Suppressor macrophage treated with lipopolysaccharide for 4 hours (primary cell): ENCODE results near the gene CHCHD1.
A peak's percentile ranks its signal among the peaks of the same experiment; 100 is the strongest.
"Not testable (repeated sequence)": the region's sequence is repeated elsewhere in the genome, so short reads cannot be mapped to it uniquely, and the experiment has no call there.

ENCODE experiments used
- DNase-seq: peaks from one replicate; pipeline ENCODE4 v3.0.0-alpha.2; 2020

CHCHD1 gene

DNA sequence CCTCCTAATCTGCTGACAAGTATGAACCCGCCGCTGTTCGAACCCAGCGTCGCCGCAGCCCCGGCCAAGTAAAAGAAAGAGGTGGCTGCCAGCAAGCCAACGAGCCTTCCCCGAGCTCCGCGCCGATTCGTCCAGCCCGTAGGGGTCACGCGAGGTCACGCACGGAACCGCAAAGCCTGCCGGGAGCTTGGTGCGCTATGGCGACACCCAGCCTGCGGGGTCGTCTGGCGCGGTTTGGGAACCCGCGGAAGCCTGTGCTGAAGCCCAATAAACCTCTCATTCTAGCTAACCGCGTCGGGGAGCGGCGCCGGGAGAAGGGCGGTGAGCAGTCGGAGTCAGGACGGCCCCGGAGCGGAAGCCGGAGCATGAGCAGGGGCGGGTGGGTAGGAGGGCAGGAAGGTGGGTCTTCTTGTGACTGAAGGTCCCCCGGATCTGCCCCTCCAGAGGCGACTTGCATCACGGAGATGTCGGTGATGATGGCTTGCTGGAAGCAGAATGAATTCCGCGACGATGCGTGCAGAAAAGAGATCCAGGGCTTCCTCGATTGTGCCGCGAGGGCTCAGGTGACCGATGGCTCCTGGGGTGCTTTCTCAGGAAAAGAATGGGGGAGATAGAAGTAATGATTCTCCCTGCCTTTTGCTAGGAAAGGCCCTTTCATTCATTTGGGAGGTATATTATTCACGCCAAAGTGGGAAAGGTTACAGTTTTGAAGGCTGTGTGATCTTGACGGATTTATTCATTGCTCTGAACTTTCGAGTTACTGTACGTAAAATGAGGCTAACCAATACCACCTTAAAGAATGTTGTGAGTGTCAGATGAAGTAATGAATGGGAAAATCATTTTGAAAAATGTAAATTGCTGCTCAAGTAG is at the start of gene CHCHD1:
Gene CHCHD1, plus strand, starts transcription at position 170 of the 870 bp plus-strand sequence. Its CDS starts 28 bp downstream, at position 198.
- DNase-seq, result peak; percentile 90

DNA sequence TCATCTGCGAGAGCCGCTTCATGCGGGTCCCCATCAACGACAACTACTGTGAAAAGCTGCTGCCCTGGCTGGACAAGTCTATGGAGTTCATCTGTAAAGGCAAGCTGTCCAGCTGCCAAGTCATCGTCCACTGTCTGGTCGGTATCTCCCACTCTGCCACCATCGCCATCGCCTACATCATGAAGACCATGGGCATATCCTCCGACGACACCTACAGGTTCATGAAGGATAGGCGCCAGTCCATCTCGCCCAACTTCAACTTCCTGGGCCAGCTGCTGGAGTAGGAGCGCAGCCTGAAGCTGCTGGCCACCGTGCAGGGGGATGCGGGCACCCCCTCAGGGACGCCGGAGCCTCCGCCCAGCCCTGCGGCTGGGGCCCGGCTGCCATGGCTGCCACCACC is 49.4 kb upstream of the CHCHD1 start:
- DNase-seq, result no peak

DNA sequence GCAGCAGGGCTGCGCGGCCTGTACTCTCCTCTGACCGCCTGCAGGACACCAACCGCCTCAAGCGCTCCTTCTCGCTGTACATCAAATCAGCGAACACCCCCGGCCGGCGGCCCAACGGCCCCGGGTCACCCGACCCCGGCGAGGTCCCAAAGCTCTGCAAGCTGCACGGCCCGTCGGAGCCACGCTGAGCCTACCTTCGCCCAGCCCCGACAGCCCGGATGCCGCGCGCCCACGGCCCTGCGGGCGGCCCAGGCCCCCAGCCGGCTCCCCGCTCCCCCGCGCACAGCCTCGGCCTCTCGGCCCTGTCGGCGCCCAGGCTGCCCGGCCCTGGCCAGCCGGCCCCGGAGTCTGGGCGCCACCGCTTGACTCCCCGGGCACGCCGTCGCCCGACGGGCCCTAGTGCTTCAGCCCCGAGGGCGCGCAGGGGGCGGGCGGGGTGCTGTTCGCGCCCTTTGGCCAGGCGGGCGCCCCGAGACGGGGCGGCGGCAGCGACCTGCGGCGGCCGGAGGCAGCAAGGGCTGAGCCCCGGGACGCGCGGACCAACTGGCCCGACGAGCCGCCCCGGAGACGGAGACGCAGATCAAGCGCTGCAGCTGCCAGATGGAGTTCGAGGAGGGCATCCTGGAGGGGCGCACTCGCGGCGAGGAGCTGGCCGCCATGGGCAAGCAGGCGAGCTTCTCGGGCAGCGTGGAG is 48.8 kb upstream of the CHCHD1 start:
- no peak for DNase-seq

DNA sequence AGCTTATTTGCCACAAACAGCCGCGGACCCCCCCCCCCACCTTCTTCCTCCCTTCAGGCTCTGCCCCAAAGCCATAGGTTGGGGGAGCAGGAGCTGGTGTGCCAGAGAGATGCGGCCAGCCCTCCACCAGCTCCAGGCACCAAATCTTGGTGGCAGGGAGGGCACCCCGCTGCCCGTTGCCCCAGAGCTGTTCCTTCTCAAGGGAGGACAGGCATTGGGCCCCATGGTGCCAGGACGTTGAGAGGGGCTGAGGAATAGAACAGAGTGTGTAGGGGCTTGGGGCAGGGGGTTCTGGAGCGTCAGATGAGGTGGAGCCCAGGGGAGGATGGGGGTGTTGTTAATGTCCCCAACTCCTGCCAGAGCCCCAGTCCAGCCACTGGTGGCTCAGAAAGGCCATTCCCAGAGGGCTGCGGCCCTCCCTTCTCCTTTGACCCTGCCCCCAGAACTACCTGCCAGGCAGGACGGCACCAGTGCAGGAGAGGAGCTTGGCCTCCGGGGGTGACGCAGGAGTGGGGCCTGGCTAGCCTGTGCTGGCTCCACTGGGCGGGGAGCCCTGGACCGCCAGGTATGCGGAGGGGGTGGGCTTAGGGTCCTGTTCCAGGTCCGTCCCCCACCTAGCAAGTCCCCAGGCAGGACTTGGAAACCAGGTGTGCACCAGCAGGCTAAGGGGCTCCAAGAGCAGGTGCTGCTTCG is 47.7 kb upstream of the CHCHD1 start:
- DNase-seq, result no peak

DNA sequence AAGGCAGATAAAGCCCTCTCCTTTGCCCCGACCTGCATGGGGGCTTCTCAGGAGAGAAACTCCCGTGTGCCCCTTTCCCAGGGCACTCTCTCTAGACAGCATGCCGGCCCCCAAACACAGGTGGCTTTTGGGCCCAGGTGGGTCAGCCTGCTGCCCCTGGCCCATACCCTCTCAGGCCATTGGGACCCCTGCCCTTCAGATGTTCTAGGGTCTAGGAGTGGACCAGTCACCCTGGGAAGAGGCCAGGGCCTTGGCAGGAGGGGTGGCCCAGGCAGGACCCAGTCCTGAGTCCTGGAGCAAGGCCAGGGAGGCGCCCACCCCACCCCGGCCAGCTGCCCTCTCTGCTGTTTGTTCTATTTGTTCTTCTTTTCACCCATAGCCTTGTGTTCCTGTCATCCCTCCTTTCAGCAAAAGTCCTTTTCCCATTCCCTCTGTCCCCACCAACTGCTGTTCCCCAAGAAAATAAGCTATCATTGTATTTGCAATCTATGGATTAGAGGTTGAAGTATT is 47.0 kb upstream of the CHCHD1 start:
- DNase-seq, result no peak

DNA sequence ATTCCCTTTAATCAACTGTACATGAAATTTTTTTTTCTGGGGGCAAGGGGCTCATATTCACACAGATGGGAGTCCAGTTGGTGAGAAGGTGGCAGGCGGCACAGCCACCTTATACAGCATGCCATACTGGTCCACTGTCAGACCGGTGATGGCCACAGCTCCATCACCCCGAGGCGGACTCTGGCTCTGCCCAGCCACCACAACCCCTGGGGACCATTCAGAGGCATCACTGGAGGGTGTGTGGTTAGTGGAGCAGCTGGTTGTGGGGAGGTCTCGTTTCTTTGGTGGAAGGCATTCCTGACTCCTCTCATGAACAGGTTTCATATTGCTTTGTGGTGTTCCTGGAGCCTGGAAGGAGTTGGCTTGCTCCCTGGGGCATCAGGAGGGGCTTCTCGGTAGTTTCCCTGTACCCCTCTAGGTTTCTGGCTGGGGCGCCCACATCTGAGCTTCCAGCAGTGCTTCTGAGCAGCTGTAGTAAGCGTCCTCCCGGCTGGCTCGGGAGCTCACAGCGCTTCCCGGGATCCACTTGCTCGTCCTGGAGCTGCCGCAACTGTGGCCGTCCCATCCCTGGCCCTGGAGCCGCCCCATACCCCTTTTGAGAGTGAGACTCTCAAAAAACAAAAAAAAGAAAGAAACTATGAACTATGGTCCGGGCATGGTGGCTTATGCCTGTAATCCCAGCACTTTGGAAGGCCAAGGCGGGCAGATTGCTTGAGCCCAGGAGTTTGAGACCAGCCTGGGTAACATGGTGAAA is 41.2 kb upstream of the CHCHD1 start:
- not testable (repeated sequence) for DNase-seq

DNA sequence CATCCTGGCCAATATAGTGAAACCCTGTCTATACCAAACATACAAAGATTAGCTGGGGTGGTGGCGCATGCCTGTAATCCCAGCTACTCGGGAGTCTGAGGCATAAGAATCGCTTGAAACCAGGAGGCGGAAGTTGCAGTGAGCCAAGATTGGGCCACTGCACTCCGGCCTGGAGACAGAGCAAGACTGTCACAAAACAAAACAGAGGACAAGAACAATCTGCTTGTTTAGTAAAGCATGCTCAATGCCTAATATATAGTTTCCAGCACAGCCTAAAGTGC is 39.5 kb upstream of the CHCHD1 start:
- DNase-seq, result no peak

DNA sequence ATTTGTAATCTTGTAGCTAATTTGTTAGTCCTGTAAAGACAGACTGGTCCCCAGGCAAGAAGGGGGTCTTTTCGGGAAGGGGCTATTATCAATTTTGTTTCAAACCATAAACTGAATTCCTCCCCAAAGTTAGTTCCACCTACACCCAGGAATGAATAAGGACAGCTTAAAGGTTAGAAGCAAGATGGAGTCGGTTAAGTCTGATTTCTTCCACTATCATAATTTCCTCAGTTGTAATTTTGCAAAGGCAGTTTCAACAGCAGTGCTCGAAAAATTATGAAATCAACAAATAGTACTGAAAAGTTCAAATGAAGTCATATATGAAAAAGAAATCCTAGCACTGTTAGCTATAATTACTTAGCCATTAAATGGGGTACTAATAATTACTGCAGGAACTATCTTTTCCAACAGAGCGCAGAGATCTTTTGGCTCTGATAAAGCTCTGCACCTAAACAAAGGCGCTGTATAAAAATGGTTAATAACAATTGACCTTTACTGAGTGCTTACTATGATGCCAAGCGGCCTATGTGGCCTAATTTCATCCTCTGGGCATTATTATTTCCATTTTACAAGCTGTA is 38.4 kb upstream of the CHCHD1 start:
- DNase-seq, result no peak

DNA sequence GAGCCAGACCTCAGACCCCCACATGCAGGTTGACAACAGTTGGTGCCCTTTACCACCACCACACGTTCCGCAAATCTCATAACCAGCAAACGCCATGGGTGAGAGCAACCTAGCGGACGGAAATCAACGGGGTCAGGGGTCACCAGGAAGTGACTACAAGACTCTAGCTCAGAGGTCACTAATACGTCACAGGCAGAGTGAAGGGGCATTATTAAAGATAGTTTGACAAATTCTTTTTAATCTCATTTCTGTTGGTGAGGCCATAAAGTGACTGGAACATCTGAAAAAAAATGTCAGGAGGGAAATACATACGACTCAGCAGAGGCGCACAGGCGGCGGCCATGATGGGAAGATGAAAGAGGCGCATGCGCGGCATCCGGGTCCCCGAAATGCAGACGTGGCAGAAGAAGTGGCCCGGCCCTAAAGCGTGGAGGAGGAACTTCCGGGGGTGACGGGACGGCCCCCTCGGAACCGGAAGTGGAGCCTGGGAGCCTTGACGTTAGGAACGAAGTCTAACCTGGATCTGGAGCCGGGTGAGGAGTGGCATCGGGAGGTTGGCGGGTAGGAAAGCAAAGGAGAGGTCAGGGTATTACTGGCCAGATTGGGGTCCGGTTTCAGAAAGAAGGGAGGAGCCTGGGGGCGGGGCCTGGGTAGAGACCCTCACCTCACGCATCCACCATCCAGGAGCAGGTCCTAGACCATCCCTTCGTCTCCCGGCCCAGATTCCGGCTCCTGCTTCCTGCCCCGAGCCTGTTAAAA is 37.8 kb upstream of the CHCHD1 start, which contains the start of gene SEC24C:
Gene SEC24C, plus strand, starts transcription at position 468 of the 759 bp plus-strand sequence. CDS start 2,461 bp downstream, outside the sequence.
- DNase-seq, result peak; percentile 99

DNA sequence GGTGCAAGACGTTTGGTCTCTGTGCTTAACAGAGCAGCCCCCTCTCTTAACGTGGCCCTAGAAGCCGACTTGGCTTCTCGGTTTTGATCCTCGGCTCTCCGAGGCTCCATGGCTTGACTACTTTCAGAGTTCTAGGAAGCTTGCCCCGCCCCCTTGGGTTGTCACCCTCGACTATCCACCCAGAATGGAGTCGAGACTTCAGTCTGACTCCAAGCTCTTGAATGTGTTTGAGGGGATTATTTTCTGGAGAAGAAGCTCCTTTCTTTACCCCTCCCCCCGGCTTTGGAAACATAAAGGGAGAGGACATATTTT is 37.2 kb upstream of the CHCHD1 start:
- DNase-seq, result peak; percentile 77

DNA sequence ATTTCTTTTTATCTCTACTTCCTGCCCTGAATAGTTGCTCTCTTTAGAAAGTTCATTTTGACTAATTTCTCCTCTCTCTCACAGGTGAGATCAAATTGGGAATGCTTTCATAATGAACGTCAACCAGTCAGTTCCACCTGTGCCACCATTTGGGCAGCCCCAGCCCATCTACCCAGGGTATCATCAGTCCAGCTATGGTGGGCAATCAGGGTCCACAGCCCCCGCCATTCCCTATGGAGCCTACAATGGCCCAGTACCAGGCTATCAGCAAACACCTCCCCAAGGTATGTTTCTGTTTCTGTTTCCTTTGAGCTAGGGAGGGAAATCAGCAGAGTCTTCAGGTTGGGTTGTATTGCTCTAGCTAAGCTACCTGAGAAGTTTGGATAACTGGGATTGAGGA is 35.1 kb upstream of the CHCHD1 start:
- DNase-seq, result no peak

DNA sequence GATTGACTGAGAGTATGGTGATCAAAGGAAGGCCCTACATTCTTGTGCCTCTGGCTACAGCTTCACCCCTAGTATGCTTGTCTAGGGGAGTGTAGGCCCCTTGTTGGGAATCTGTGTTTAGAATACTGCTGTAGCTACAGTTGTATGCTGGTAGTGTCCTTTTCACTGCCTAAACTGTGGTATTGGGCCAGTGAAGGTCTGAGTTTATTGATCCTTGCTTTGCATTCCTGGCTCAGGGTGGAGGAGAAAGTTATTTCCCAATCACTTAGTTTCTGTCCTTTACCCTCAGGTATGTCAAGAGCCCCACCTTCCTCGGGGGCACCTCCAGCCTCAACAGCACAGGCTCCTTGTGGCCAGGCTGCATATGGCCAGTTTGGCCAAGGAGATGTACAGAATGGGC is 31.0 kb upstream of the CHCHD1 start:
- DNase-seq, result no peak

DNA sequence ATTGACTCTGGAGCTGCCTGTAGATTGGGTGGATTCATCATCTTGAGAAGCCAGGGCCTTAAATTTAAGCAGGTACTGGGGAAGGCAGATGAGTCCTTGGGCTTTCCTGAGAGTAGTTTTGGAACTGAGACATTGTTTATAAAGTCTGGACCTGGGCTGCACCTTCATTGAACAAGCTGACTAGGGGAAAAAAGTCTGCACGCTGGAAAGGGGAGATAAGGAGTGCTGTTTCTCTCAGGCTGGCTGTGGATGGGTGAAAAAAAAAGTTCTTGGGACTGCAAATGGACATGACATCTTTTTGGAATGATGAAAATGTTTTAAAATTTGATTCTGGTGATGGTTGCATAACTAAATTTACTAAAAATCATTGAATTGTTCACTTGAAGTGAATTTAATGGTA is 25.7 kb upstream of the CHCHD1 start:
- DNase-seq, result no peak

DNA sequence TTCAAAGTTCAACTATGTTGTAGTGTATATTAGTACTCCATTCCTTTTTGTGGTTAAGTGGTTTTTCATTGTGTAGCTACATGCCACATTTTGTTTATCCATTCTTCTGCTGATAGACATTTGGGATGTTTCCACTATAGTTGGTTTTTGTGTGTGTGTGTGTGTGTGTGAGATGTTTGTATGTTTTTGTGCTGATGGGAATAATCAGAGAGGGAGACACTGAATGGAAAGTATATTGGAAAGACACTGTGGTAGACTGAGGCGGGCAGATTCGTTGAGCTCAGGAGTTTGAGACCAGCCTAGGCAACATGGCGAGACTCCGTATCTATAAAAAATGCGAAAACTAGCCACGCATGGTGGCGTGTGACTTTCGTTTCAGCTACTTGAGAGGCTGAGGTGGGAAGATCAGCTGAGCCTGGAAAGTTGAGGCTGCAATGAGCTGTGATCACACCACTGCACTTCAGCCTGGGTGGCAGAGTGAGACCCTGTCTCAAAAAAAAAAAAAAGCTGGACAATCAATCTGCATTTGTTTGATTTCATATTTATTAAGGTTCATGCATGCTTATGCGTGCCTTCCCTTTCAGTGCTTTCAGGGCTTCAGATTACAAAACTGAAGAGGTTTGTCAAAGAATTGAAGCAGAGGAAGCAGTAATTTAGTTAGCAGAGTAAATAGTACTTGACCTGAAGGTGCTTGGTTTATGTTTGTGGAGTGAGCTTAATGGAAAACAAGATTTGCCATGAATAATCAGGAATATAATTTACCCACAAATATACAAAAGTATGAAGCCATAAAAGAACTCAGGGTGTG is 22.9 kb upstream of the CHCHD1 start:
- DNase-seq, result no peak

DNA sequence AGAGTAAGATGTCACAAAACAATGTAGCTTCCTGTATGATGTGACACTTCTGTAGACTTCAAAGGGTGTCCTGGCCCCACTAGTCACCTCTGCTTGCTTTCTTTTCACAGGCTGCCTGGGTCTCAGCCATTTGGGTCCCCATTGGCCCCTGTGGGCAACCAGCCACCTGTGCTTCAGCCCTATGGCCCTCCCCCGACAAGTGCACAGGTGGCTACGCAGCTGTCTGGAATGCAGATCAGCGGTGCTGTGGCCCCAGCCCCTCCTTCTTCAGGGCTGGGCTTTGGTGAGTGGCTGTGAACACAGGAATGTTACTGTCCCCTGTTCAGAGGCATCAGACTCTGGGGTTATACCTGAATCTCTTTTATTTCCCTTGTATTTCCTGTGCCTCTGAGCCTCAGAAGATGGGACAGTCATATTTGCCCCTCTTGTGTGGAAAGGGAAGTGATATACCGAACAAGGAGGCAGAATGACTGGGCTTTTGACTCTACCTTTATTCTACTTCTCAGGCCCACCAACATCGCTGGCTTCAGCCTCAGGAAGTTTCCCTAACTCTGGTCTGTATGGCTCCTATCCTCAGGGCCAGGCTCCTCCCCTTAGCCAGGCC is 22.2 kb upstream of the CHCHD1 start:
- DNase-seq, result no peak

DNA sequence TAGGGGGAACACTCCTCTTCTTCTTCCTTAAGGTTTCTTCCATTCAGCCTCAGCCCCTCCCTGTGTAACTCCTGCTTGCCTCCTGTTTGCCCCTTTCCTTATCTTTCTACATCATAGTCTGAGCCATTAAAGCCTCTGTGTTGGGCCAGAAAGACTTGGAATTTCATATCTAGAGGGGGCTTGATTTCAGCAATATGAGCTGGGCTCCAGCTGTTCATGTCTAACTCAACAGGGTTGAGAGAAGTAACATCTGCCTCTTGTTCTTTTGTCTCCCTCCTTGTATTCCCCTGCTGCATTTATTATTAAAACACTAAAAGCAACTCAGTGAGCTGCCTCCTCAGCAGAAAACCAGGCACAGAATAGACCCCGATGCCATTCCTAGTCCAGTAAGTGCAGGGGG is 20.1 kb upstream of the CHCHD1 start:
- no peak for DNase-seq

DNA sequence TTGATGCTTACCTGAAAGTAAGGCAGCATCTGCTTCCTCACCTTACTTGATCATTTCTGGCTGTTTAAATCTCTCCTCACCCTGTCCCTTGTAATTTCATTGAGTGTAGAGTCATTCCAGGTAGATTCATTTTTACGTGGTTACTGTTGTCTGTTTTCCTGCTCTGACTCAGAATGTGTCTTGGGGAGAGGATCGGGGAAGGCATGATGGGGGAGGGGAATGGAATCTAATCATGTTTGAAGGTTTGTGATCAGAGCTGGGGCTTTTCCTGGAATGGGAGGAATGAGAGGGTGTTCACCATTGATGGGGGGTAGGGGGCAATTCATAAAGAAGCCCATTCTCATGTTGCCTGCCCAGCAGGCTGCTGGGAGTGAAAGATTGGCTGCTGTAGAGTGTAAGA is 18.9 kb upstream of the CHCHD1 start:
- no peak for DNase-seq

DNA sequence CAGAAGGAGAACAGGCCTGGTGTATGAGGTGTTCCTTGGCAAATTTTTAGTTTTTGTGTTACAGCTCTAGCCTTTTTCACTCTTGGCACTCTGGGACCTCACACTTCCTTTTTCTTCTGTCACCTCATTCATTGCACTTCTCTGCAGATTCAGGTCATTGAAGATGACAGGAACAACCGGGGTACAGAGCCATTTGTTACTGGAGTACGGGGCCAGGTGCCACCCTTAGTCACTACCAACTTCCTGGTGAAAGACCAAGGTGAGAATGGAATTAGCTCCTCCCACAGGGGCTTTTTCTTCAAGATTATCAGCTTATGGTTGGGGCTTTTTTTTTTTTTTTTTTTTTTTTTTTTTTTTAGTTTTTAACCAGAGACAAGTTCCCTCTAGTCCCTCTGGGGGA is 18.5 kb upstream of the CHCHD1 start:
- DNase-seq, result no peak

DNA sequence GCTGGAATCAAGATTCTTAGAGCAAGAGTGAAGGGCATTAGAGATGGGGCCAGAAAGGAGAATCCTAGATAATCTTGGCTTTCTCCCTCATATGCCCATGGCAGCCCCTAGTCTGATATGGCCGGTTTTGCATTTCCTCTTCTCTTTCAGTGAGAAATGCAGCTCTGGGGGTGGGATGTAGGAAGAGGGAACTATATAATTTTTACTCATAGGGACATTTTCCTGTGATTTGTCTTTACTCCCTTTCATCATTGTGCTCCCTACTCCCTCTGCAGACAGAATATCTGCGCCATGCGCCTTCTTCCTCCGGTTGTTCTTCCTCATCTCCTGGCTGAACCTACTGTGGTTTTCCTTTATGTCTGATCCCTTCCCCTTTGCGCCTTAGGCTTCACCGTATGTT is 16.8 kb upstream of the CHCHD1 start:
- no peak for DNase-seq

DNA sequence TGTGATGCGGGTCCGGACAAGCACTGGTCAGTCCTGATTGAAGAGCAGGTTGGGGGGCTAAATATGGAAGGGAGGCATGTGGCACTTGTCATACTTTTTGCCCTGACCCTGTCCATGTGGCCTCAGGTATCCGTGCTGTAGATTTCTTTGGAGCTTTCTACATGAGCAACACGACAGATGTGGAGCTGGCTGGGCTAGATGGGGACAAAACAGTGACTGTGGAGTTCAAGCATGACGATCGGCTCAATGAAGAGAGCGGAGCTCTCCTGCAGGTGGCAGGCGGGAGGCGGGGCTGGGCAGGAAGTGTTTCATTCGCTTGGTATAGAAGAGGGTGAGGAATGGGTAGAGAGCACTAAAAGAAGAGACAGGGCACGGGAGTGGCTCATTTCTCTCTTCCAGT is 13.0 kb upstream of the CHCHD1 start:
- DNase-seq, result no peak

DNA sequence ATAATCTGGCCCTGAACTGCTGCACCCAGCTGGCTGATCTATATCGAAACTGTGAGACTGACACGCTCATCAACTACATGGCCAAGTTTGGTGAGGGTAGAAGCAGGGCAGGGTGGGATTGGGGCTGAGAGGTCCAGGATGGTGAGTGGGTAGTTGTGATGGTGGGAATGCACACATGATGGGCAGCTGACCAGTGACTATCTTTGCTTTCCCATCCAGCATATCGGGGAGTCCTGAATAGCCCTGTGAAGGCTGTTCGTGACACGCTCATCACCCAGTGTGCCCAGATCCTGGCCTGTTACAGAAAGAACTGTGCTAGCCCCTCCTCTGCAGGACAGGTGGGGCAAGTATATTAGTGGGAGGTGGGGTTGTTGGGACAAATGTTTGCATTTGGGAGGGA is 12.5 kb upstream of the CHCHD1 start:
- no peak for DNase-seq
